KMS-11 (cell line): ENCODE measurements around the gene CCNJ.

Experiments
- H2AFZ ChIP-seq: fragments of 200-600 bp; sonication (generic); 2 replicates; pipeline ENCODE4 v1.6.1; 2016; ENCODE audit warnings: antibody characterized with exemption, mixed run types, low read depth
- H3K27ac ChIP-seq: fragments of 200-600 bp; sonication (generic); 2 replicates; pipeline ENCODE4 v1.6.1; 2016; ENCODE audit warnings: mild to moderate bottlenecking, mixed run types
- H3K27me3 ChIP-seq: fragments of 200-600 bp; sonication (generic); 2 replicates; pipeline ENCODE4 v1.6.1; 2017; ENCODE audit warnings: mild to moderate bottlenecking, low read depth, mixed run types, moderate library complexity; ENCODE audit not compliant: insufficient read depth
- H3K36me3 ChIP-seq: fragments of 200-600 bp; sonication (generic); 2 replicates; pipeline ENCODE4 v1.6.1; 2017; ENCODE audit warnings: mild to moderate bottlenecking, mixed run types; ENCODE audit not compliant: insufficient read depth
- H3K4me1 ChIP-seq: fragments of 200-600 bp; sonication (generic); 2 replicates; pipeline ENCODE4 v1.6.1; 2016; ENCODE audit warnings: mild to moderate bottlenecking, low read depth, mixed run types; ENCODE audit not compliant: poor library complexity, severe bottlenecking
- H3K4me2 ChIP-seq: fragments of 200-600 bp; sonication (generic); 2 replicates; pipeline ENCODE4 v1.7.0; 2016; ENCODE audit warnings: mild to moderate bottlenecking, mixed run types
- H3K4me3 ChIP-seq: fragments of 200-600 bp; sonication (generic); IDR thresholded peaks from 2 replicates; pipeline ENCODE4 v1.6.1; 2017; ENCODE audit warnings: low read depth, low read length, mixed read lengths; ENCODE audit not compliant: insufficient read depth
- H3K79me2 ChIP-seq: fragments of 200-600 bp; sonication (generic); 2 replicates; pipeline ENCODE4 v1.6.1; 2016; ENCODE audit warnings: low read depth, mixed run types; ENCODE audit not compliant: insufficient read depth
- H3K9ac ChIP-seq: fragments of 200-600 bp; sonication (generic); 2 replicates; pipeline ENCODE4 v1.6.1; 2016; ENCODE audit warnings: mild to moderate bottlenecking, mixed run types
- H4K20me1 ChIP-seq: fragments of 200-600 bp; sonication (generic); 2 replicates; pipeline ENCODE4 v1.6.1; 2016; ENCODE audit warnings: mild to moderate bottlenecking, mixed run types; ENCODE audit not compliant: insufficient read depth
- TF ChIP-seq, protein P1 (sequence below): fragments of 200-600 bp; sonication (generic); conservative IDR thresholded peaks from 2 replicates; pipeline ENCODE4 v1.6.1; 2017; ENCODE audit warnings: low read depth, mild to moderate bottlenecking, antibody characterized with exemption, low read length, moderate library complexity, mixed read lengths

Gene CCNJ

GRCh38 chr10:96041146-96041545 is 2.2 kb upstream of the CCNJ start:
- Histone ChIP-seq H3K27me3 (no peaks in the 10 kb centered on the region), H3K4me3 (no peak overlapping the region), H3K27ac (no peak overlapping the region), H3K4me1 (peaks cover 4% of the 10 kb centered on the region), H3K9ac (no peak overlapping the region), H4K20me1 (no peaks in the 10 kb centered on the region), H3K79me2 (no peaks in the 10 kb centered on the region), H2AFZ (no peak overlapping the region), H3K4me2 (no peak overlapping the region), H3K36me3 (no peaks in the 10 kb centered on the region)
- TF ChIP-seq, protein P1, sequence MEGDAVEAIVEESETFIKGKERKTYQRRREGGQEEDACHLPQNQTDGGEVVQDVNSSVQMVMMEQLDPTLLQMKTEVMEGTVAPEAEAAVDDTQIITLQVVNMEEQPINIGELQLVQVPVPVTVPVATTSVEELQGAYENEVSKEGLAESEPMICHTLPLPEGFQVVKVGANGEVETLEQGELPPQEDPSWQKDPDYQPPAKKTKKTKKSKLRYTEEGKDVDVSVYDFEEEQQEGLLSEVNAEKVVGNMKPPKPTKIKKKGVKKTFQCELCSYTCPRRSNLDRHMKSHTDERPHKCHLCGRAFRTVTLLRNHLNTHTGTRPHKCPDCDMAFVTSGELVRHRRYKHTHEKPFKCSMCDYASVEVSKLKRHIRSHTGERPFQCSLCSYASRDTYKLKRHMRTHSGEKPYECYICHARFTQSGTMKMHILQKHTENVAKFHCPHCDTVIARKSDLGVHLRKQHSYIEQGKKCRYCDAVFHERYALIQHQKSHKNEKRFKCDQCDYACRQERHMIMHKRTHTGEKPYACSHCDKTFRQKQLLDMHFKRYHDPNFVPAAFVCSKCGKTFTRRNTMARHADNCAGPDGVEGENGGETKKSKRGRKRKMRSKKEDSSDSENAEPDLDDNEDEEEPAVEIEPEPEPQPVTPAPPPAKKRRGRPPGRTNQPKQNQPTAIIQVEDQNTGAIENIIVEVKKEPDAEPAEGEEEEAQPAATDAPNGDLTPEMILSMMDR: no peak

GRCh38 chr10:96043893-96044715 is 721 bp downstream of the CCNJ start:
- Histone ChIP-seq H4K20me1 (no peaks in the 10 kb centered on the region), H3K4me2 (peak overlapping the region; percentile 67), H2AFZ (peak overlapping the region; percentile 87), H3K9ac (peak overlapping the region; percentile 83), H3K79me2 (no peaks in the 10 kb centered on the region), H3K4me1 (peaks cover 4% of the 10 kb centered on the region), H3K27me3 (no peaks in the 10 kb centered on the region), H3K4me3 (no peak overlapping the region), H3K27ac (no peak overlapping the region), H3K36me3 (no peaks in the 10 kb centered on the region)
- TF ChIP-seq, protein P1: no peak

DNA sequence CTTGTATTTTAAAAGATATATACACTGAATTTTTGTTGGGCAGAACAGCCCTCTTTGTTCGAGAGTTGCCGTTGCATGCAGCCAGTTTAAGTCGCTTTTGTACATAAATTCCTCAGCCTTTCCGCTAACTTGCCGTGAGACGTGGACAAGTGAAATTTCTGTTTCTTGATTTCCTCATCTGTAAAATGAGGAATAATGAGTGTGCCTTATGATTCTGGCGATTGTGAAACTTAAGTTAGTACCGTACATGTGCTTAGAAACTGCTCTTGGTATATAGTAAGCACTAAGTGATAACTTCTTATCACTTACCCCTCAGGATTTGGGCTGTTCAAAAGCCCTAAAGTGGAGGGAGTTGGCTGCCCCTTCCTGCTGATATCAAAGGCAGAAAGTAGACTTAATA is 1.4 kb downstream of the CCNJ start:
- TF ChIP-seq, protein P1: no peak
- no peaks in the 10 kb centered on the region for H4K20me1 ChIP-seq
- no peaks in the 10 kb centered on the region for H3K79me2 ChIP-seq
- no peak overlapping the region for H2AFZ ChIP-seq
- H3K9ac ChIP-seq: no peak overlapping the region
- H3K4me3 ChIP-seq: no peak overlapping the region
- H3K27ac ChIP-seq: no peak overlapping the region
- H3K36me3 ChIP-seq: no peaks in the 10 kb centered on the region
- H3K27me3 ChIP-seq: no peaks in the 10 kb centered on the region
- H3K4me2 ChIP-seq: no peak overlapping the region
- peaks cover 4% of the 10 kb centered on the region for H3K4me1 ChIP-seq

DNA sequence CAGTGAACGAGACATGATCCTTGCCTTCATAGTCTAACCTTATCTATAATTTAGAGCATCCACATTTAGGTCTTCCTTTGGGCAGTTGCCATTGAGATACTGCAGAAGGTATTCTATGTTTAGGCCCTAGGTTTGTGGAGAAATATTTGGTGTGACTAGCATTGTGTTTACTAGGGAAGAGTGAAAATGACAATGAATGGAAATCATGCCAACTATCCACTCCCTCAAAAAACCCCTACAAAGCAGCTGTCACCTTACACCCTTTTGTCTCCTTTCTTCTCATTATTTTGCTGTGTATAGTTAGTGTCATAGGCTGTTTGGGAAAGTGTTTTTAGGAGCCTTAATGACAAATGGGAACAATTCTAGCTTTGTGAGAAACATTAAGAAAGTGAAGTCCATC is 3.2 kb downstream of the CCNJ start:
- Histone ChIP-seq H3K4me2 (no peak overlapping the region), H3K9ac (no peak overlapping the region), H3K4me1 (peaks cover 4% of the 10 kb centered on the region), H3K36me3 (no peaks in the 10 kb centered on the region), H4K20me1 (no peaks in the 10 kb centered on the region), H2AFZ (no peak overlapping the region), H3K27me3 (no peaks in the 10 kb centered on the region), H3K4me3 (no peak overlapping the region), H3K27ac (no peak overlapping the region), H3K79me2 (no peaks in the 10 kb centered on the region)
- TF ChIP-seq, protein P1: no peak
